ENCODE data around the gene SMAD3.

- TF ChIP-seq ZNF174 (tag by site-specific recombination; IDR thresholded peaks at IDR 0.05) = no peak
- TF ChIP-seq, protein P1, sequence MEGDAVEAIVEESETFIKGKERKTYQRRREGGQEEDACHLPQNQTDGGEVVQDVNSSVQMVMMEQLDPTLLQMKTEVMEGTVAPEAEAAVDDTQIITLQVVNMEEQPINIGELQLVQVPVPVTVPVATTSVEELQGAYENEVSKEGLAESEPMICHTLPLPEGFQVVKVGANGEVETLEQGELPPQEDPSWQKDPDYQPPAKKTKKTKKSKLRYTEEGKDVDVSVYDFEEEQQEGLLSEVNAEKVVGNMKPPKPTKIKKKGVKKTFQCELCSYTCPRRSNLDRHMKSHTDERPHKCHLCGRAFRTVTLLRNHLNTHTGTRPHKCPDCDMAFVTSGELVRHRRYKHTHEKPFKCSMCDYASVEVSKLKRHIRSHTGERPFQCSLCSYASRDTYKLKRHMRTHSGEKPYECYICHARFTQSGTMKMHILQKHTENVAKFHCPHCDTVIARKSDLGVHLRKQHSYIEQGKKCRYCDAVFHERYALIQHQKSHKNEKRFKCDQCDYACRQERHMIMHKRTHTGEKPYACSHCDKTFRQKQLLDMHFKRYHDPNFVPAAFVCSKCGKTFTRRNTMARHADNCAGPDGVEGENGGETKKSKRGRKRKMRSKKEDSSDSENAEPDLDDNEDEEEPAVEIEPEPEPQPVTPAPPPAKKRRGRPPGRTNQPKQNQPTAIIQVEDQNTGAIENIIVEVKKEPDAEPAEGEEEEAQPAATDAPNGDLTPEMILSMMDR (tag by site-specific recombination; IDR thresholded peaks at IDR 0.05) = no peak
- no peak for TF ChIP-seq ZNF16 (tag by site-specific recombination; IDR thresholded peaks at IDR 0.05; ENCODE audit: low read depth)
- no peak for TF ChIP-seq ZNF19 (tag by site-specific recombination; IDR thresholded peaks at IDR 0.05; ENCODE audit: low read depth)
- no peak for TF ChIP-seq ZNF114 (tag by site-specific recombination; IDR thresholded peaks at IDR 0.05)
Observed at GRCh38 chr15:67025719-67026609, 39.4 kb upstream of the SMAD3 start.
